HG03064 (cell line): ENCODE results near the gene BMI1.

Experiments
- ATAC-seq: cut with Tn5 transposase; IDR thresholded peaks from one replicate; pipeline ENCODE4 v1.9.1; 2021; ENCODE audit warnings: low read depth; ENCODE audit not compliant: unreplicated experiment

BMI1 gene

GRCh38 chr10:22318772-22319171 lies 2.1 kb upstream of the BMI1 start:
- no peak for ATAC-seq

- ATAC-seq: no peak
Observed at GRCh38 chr10:22319547-22319979, 1.3 kb upstream of the BMI1 start.

GRCh38 chr10:22319980-22320558 lies 830 bp upstream of the BMI1 start:
- ATAC-seq: no peak

GRCh38 chr10:22321156-22321923 lies 441 bp downstream of the BMI1 start:
- no peak for ATAC-seq

- ATAC-seq: no peak
Observed at GRCh38 chr10:22321924-22322640, 1.2 kb downstream of the BMI1 start.

- no peak for ATAC-seq
Observed at GRCh38 chr10:22322641-22323160, 1.8 kb downstream of the BMI1 start.

- ATAC-seq: no peak
Observed at GRCh38 chr10:22323538-22324305, 2.8 kb downstream of the BMI1 start.

GRCh38 chr10:22324413-22324812 lies 3.5 kb downstream of the BMI1 start:
- no peak for ATAC-seq

GRCh38 chr10:22324893-22325271 lies 4.0 kb downstream of the BMI1 start:
- ATAC-seq: no peak

GRCh38 chr10:22325272-22326144 lies 4.6 kb downstream of the BMI1 start:
- ATAC-seq: peak; percentile 39

GRCh38 chr10:22326145-22326702 lies 5.3 kb downstream of the BMI1 start:
- ATAC-seq: no peak

GRCh38 chr10:22329150-22329549 lies 8.3 kb downstream of the BMI1 start:
- ATAC-seq: no peak

GRCh38 chr10:22332116-22332692 lies 11.3 kb downstream of the BMI1 start:
- ATAC-seq: no peak

- ATAC-seq: no peak
Observed at GRCh38 chr10:22333167-22333974, 12.5 kb downstream of the BMI1 start.

GRCh38 chr10:22333975-22334282 lies 13.0 kb downstream of the BMI1 start:
- no peak for ATAC-seq

GRCh38 chr10:22334414-22335172 lies 13.7 kb downstream of the BMI1 start:
- ATAC-seq: no peak

- no peak for ATAC-seq
Observed at GRCh38 chr10:22335173-22335933, 14.5 kb downstream of the BMI1 start.
